Stimulated activated CD8-positive, alpha-beta memory T cell treated with anti-CD3 and anti-CD28 coated beads, Interleukin-7, amount 100 ng/mL, for 48 hours (primary cell): Measurements from ENCODE around the gene SMAD7.

Experiments used
- DNase-seq, 2 donors: peaks; one replicate each; pipeline ENCODE4 v3.0.0-alpha.2; 2020; ENCODE audit warnings: low read depth in 1 of 2; ENCODE audit errors: extremely low read depth in 1 of 2

Gene SMAD7

DNA sequence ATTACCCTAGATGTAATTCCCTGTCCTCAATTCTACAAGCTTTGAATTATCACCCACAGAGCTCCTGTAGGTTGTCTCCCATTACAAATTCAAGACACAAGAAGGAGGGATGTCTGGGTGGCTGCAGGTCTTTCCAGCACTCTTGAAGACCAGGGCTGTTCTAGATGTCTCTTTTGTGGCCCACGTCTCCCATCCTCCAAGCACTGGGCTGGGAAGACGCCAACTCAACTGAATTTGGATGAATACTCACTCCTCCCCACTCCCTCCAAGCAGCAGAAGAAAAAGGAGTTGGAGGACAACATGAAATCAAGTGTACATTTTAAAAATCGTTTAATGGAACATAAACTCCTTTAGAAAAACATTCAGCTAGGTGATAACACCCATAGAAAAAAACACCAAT, 31.2 kb downstream of the SMAD7 start:
- no peak for DNase-seq

DNA sequence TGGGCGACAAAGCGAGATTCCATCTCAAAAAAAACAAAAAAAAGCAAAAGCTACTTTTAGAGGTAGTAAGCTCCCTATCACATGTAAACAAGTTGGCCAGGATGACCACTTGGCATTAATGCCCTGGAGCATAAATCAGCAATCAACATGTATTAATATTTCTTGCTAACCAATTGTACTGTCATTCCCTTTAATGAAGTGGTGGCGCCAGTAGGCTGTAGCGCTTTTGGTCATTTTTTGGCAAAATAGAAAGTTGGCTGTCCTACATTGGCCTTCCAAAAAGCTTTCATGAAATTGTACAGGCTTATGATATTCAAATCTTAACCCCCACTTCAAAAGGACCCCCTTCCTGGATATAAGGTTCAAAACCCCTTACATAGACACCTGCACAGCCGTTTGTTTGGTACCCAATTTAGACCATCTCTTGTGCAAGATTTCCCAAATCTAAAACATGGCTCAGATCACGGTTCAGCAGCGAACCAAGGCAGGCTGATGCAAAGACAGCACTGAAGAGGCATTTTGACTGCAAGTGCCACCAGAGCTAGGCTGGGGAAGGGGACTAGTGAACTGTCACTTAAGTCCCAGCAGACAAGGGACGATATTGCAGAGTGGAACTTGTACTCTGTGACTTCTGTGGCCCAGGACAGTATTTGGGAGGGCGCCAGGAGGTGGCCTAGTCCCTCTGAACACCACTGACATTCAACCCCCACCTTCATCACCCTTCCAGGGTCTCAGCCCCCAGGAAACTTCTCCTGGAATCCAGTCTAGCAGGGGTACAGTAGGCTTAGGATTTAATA, 31.9 kb downstream of the SMAD7 start:
- no peak for DNase-seq

DNA sequence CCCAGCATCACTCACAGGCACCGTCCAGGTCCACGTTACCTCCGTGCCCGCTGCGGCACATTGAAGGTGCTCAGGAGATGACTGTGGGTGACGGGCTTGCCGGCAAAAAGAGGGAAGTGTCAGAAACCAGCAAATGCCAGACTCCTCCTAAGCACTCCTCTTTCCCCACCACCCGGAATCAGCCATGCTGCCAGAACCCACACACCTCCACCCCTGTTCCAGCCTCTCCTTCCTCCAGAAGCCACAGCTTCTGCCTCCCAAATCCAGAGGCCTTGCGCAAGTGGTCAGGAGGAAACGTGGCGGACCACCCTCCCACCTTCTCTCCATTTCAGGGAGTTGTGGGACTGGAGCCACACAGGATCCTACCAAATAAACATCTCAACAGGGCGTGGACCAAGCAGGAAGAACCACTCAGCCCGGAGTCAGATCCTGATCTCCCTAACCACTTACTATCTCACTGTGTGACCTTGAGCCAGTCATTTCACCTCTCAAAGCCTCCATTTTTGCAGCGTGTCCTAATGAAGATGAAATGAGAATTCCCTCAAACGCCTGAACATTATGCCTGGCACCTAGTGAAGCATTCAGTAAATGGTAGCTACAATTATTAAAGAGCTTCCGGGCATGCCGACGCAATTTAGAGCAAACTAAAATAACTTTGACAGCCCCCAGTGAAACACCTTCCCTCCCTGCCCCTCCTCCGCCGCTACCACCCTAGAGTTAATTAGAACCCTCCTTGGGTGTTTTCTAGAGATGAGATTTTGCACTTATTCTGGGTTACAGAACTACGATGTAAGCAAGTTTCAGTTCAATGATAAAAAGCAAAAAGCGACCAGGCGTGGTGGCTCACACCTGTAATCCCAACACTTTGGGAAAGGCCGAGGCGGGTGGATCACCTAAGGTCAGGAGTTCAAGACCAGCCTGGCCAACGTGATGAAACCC, 32.9 kb downstream of the SMAD7 start:
- no peak for DNase-seq

DNA sequence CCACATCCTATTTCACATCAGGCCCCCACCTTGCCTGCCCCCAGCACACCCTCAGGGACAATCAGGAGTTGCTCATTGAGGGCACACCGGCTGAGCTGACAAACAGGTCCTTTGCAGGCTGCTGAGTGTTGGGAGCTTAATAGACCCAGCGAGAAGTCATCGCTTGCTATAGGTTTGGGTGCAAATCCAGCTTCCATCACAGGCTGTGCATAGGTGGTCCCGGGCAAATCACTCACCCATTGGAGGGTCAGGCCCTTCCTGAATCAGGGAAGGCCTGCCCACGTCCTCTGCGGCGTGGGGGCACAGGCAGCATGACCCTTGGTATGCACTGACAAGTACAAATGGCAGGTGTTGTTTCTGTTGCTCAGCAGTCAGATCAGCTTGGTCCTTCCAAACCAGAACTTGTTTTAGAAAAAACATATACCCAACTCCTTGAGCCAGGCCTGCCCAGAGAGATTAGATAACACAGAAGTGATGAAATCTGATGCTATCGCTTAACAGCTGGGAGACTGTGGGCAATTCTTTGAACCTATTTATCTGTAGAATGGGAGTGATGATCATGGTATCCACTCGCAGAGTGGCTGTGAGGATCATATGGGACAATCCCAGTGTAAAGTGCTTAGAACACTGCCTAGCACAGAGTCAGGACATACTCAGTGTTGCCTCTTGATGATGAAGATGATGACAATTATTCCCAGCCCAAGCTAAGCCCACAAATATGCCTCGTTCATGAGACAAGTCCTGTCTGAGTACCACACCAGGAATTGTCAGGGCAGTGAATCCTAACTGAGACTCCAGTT, 34.9 kb downstream of the SMAD7 start:
- DNase-seq, result no peak

DNA sequence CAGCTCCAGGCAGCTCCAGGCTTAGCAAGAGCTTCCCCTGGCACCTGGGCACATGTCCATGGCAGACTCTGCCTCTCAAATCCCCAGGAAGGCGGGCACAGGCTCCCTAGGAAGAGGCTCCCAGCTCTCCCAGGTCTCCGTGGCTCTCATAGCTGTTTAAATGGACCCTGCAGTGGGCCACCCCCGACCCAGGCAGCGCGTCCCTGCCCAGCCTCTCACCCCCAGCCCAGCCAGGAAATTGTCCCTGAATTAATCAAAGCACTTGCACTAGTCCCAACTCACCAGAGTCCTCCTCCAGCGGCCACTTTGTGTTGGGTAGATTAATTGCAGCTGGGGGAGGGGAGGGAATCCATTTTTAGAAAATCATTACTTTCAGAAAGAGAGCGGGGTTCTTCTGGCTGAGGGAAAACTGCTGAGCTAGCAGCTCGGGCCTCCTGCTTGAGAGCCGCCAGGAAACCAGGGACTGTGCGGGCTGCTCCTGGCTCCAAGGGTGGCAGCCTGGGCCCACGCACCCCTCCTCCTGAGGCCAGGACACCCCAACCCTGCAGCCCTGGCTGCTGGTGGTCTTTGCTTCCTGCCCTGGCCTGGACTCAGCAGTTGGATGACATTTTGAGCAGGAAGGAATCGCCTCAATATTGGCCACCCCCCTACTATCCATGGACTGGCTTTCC, 36.0 kb downstream of the SMAD7 start:
- DNase-seq, result no peak

DNA sequence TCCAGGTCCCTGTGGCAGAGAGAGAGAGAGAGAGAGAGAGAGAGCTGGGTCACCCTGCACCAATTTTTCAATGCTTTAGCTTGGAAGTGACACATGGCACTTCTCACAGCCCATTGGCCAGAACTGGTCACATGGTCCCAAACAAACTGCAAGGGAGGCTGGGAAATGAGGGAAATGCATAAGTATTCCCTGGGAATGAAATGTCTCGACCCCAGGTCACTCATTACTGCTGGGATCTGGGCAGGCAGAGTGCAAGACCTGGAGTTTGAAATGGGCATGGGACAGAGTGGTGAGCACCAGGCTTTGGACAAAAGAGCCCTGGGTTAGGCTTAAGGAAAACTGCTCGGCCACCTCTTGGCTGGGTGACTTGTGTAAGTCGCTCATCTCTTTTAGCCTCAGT, 37.0 kb downstream of the SMAD7 start:
- no peak for DNase-seq

DNA sequence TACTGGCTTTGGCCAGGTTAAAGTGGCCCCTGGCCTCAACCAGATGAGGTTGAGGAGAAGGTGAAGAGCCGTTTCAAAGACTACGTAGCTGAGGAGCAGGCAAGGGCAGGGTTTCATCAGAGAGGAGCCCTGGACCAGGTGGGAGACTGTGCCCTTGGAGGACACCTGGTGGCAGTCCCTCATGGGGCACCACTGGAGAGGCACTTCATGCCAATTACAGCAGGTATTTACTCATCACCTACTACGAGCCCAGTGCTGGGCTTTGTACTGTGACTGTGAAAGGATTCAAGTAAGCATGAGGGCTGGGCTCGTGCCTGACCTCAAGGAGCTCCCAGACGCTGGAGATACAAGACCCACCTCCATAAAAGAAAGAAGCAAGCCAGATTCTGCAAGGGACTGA, 37.6 kb downstream of the SMAD7 start:
- DNase-seq, result no peak

DNA sequence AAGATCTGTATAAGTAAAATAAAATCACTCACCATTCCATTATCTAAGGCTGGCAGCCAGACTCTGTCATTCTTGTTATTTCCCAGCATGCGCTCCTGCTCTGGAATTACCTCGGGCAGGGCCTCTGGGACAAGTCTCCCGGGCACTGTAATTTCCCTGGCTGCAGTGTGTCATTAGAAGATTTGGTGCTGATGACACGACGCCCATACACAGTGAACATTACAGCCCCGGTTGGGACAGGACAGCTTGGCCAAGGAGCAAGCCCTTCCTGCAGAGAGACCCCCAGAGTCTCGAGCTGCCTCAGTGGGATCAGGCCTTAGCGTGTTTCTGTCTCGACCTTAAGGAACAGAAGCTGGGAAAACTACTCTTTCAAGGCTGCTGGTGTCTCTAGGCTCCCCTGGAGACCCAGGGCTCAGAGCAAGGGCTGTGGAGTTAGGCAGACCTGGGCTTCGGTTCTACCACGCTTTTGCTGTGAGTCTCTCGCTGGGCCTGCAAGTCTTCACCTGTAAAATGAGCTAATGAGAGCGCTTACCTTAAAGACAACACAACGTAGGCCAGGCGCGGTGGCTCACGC, 39.7 kb downstream of the SMAD7 start:
- no peak for DNase-seq

DNA sequence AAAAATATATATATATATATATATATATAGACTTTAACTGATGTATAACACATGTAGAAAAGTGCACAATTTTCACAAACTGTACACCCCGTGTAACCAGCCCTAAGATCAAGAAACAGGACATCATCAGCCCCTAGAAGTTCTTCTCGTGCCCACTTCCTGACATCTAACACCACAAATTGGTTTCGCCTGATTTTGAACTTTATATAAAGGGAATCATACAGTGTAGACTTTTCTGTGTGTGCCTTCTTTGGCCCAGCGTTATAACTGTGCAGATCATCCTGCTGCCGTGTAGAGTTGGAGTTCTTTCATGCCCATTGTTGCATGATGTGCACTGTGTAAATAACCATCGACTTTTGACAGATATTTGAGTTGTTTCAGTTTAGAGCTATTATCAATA, 41.0 kb downstream of the SMAD7 start:
- no peak for DNase-seq

DNA sequence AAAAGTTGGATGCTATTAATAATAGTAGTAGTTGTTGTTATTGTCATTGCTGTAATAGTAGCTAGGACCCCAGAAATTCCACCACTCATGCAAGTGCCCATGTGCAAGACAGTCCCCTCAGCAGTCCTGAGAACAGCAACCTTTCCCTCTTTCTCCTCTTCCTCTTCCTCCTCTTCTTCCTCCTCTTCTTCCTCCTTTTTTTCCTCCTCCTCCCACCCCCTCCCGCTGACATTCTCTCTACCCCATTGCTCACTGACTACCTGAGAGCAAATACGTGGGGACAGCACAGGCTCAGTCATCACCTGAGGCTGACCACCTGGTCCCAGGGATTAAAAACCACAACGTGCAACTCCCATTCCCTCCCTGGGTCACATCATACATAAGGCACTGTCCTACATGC, 41.8 kb downstream of the SMAD7 start:
- no peak for DNase-seq

DNA sequence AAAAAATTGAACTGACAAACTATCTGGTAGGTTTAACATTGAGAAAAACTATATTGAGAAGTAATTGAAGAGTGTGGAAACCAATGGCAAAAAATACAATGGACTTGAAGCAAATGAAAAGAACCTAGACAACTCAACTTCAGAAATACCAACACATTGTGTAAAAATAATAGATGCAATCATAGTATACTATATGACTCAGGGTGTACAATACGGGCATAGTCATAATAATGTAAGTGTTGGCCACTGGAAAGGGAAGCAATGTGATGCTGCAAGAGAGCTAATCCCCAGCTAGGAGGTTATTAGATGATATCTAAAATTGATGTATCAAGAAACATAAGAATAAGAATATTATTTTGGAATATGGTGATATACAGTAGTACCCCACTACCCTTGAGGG, 45.3 kb downstream of the SMAD7 start:
- no peak for DNase-seq

DNA sequence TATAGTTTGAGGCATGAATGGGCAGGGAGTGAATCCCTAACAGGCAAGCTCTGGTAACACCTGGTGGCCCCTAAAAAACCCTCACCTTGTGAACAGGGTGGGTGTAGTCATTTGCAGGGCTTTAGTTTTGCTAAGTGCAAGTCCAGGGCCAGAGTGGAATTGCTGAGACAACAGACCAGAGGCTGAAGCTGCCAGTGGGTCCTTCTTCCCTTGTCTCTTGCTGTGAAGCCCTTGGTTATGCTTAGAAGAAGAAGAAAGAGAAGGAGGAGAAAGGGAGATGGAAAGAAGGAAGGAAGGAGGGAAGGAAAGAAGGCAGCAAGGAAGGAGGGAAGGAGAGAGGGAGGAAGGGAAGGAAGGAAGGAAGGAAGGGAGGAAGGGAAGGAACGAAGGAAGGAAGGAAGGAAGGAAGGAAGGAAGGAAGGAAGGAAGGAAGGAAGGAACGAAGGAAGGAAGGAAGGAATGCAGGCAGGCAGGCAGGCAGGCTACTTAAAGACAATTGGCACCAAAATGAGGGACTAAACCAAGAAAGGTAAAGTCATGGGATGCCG, 45.8 kb downstream of the SMAD7 start:
- DNase-seq, result no peak

DNA sequence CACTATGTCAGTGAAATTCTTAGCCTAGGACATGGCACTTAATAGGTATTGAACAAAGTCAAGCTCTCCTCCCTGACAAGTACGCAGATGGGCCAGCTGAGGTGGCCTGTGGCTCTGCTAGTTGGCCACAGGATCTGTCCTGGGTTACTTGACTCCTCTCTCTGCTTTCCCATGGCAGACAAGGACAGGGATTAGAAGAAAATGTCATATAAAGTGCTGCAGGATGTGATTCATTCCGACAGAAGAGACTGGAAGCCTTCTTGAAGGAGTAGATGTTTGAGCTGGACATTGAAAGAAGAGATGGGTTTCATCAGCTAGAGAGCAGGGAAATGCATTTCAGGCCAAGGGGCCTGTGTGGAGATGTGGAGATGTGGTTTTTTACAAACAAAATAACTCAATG, 46.7 kb downstream of the SMAD7 start:
- DNase-seq, result no peak

DNA sequence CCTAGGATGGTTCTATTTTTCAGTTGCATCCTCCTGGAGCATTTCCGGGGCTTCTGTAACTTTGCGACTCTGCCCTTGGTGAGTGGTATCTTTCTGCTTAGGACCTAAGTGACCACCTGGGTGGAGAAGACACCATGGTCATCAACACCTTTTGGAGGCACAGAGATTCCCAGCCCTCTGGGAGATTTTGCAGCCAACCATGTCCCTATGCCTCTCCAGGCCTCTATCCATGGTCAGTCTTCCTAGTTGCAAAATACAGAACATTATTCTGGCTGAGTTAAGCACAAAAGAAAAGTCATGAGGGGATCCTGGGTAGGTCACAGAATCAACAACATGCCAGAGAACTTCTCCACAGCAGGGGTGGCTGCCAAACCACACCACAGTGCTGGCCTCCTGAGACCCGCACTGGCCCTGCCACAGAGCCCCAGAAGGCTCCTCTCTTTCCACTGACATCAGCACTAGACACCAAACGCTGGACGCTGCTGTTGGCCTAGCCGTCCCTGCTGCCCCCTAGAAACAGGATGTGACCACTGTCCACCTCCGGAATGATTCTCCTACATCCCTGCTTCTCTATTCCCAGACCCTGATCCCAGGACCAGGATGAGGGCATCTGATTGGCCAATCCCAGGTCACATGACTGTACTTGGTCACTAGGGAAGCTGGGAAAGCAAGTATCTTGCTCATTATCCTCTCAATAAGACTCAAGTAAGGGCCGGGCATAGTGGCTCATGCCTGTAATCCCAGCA, 47.7 kb downstream of the SMAD7 start:
- DNase-seq, result no peak

DNA sequence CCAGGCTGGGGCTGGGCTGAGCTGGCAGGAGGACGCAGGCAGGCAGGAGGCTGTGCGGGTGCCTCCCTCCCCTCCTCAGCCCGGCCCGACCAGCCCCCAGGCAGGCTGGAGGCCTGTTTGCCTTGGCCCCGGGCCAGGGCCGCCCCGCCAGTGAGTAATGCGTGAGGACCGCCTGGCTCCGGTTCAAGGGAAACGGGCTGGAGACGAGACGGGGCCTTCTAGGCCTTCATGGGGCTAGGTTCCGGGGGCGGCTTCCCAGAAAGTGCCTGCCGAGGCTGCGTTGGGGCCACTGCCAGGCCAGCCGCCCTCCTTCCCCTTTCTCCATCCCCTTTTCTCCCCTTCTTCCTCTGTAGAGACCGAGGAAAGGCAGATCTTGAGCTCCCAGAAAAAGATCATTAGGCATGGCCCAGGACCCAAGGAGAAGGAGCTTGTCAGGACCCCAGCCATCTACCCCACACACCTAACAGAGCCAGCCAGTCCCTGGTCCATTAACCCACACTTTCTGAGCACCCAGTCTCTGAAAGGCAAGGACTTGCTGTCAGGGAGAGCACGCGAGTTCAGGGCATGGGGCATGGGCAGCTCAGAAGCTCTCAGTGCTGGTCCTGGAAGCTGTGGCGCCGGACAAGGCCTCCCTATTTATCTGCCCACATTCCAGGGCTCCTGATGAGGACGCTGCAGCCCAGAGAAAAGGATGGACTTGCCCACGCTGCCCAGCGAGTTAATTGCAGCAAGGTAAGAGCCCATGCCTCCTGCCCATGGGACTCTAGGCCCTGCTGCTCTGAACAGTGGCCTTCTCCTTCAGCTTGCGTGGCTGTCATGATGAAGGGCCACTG, 48.5 kb downstream of the SMAD7 start:
- DNase-seq, result no peak

DNA sequence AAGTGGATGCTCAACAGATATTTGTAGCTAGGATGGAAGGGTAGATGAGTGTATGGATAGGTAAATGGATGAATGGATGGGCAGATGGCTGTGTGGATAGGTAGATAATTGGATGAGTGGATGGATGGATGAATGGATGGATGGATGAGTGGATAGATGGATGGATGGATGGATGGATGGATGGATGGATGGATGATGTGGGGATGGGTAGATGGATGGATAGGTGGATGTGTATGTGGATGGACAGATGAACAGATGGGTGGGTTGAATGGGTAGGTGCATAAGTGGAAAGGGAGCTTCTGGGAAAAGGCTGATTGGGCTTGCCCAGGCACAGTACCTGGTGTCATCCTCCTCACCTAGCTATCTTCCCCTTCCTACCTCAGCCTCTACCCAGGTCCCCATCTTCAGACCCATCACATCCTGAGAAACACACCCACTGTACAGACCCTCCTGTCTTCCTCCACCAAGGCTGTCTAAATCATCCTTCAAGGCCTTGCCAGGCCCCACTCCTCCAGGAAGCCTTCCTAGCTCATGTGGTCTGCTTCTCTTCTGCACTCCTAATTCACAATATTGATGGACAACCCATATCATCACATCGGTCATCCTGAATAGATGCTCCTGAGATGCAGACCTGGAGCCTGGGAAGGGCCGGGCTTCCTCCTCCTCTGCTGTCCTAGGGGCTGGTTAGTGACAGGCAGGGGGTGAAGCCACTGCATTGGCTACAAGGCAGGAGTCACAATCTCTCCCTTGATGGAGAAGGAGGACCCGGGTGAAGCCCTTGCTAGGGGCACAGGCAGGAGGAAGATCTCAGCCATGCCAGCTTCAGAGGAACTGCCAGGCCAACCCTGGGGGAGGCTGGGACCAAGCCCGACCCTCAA, 49.4 kb downstream of the SMAD7 start:
- no peak for DNase-seq

DNA sequence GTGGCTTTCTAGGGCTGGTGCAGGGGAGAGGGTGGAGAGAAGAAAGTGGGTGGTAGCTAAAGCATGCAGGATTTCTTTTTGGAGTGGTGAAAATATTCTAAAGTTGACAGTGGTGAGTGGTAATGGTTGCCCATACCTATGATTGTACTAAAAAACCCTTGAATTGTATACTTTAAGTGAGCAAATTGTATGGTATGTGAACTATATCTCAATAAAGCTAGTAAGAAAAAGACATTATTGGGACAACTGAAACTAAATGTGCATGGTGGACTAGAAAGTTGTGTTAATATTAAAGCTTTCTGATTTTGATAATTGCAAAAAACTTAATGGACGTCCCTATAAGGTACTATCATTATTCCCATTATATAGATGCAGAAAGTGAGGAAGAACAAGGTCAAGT, 50.3 kb downstream of the SMAD7 start:
- no peak for DNase-seq
